Activated CD4-positive, alpha-beta T cell treated with anti-CD3 and anti-CD28 coated beads for 24 hours (primary cell): Measurements from ENCODE around the gene ZSCAN31.

ENCODE experiments used
- DNase-seq, 2 donors: peaks; one replicate each; pipeline ENCODE4 v3.0.0-alpha.2; 2020; ENCODE audit warnings: low read depth in 2 of 2

The ZSCAN31 gene

DNA sequence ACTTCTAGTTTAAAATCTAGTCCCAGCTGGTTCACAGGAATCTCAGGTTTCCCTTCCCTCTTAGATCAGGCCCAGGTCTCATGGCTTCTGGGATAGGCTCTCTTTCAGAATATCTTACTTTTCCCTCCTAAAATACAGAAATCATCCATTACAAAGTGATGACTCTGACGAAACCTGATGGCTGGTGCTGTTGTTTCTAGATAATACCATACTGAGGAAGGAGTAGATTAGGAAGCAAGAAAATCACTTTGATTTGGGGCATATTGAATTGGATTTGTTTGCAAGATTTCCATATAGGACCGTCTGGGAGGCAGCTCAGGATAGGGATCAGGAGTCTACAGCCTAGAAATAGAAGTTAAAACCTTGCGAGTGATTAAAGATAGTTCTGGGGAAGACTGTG lies 17.4 kb upstream of the ZSCAN31 start:
- no peak for DNase-seq

DNA sequence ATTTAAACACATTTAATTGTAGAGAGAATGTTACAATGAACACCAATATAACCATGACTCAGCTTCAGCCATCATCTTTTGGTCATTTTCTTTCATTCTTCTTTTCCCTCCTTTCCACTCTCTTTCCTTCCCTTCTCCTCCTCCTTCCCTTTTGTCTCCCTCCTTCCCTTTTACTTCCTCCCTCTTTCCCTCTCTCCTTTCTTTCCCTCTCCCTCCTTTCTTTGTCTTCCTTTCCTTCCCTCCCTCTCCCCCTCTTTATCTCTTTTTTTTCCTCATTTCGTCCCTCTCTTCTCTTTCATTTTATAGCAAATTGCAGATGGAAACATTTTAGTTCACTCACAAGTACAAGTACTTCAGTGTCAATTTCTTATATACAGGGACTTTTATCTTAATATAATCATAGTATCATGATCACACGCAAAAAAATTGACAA lies 15.6 kb upstream of the ZSCAN31 start:
- no peak for DNase-seq

DNA sequence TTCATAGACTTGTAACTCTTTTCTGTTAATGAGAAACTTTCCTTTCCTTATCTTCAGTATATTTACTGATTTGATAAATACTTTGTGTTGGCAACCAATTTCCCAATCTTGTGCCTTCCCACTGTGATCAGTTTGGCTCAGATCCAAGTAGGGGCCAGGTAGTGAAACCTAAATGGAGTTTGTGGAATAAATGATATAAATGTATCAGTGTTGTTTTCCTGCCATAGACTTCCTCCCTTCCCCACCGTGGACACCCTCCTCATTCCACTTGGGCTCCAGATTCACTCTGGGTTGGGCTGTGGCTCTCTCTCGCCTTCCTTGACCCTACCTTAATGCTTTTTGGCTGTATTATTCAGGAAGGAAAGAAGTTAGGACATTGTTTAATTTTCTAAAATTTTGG lies 15.1 kb upstream of the ZSCAN31 start:
- DNase-seq, result no peak

DNA sequence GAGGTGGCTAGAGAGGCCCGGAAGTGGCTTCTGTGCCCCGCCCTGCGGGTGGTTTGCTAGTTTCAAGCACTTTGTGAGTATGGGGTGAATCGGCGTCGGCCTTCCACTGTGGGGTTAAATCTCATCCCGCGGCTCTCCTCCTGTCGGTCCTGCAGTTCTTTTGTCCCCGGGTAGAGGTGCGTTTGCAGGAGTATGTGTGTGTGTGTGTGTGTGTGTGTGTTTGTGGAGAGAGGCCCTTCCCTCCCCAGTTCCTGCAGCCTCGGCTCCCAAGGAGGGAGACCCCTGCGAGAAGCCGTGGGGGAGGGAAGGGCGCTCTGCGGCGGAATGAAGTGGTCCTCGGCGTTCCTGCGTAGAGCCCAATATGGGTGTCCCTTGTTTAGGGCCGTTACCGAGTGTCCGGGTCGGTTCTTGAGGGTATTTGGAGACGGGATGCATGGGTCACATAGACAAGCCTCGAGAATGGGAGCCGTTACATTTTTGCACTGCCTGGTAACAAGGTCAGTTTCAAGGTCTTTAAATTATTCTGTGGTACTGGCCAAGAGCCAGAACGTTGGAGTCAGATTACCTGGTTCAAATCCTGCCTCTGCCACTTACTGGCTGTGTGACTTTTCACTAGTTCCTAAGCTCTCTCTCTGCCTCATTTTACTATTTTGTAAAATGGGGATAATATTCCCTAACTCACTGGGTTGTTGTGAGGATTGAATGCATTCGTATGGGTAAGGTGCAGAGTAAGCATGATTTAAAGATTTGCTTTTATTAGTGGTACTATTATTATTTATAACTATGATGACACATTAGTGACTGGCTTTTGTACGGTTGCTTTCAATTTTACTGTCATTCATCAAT lies 14.2 kb upstream of the ZSCAN31 start, which contains the start of gene ZKSCAN3:
ZKSCAN3 (plus strand) TSS at position 56 of the 846 bp plus-strand sequence. CDS start 9,640 bp downstream, outside the sequence.
- peak; percentile 68 to 79 for DNase-seq

DNA sequence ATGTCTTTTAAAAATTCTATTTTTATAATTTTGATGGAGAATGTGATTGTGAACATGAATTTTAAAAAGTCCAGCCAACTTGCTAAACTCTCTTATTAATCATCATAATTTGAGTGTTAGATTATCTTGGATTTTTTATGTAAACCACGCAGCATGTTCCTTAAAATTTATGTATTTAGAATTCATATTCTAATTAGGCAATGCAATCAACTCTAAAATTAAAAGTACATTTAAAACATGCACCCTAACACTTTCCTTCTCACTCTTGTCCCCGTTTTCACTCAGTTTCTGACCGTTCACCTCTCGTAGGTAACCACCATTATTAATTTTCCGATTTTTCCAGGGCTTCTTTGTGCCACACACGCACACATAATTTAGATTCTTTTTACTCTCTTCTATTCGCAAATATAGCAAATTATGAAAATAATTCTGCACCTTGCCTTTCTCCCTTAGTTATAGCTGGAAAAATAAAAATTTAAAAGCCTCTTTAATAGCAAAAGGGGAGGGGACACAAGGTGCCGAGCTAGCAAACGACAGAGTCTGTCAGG lies 13.5 kb upstream of the ZSCAN31 start:
- DNase-seq, result no peak

DNA sequence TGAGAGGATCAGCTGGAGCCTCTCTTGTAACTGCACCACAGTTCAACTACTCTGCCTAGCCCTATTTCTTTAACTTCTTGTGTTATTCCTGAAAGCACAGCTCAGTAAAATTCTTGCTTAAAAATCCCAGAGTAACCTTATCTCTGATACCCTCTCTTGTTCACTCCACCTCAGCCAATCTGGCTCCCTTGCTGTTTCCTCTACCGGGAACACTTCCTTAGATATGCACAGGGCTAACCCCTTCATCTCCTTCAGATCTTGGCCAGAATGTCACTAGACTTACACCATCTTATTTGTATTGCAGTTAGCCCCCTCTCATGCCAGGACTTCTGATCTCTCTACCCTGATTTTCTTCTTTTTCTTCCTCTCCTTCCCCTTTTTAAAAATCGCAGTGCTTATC lies 11.2 kb upstream of the ZSCAN31 start:
- DNase-seq, result no peak

DNA sequence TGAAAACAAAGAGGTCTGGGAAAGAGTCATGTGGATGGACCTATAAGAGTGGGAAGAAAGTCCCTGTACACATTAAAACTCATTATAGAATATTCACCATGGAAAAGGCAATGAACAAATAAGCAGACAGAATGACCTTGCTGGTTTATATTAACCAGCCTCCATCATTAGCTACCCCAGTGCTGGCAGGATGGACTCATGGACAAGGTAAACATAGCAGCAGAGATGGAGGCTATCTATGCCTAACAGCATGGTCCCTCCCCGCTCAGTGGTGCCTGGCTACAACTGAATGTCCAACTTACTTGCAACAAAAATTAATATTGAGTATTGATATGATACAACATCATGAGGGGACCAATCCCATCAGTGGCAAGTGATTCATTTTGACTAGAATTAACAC lies 9.3 kb upstream of the ZSCAN31 start:
- no peak for DNase-seq

DNA sequence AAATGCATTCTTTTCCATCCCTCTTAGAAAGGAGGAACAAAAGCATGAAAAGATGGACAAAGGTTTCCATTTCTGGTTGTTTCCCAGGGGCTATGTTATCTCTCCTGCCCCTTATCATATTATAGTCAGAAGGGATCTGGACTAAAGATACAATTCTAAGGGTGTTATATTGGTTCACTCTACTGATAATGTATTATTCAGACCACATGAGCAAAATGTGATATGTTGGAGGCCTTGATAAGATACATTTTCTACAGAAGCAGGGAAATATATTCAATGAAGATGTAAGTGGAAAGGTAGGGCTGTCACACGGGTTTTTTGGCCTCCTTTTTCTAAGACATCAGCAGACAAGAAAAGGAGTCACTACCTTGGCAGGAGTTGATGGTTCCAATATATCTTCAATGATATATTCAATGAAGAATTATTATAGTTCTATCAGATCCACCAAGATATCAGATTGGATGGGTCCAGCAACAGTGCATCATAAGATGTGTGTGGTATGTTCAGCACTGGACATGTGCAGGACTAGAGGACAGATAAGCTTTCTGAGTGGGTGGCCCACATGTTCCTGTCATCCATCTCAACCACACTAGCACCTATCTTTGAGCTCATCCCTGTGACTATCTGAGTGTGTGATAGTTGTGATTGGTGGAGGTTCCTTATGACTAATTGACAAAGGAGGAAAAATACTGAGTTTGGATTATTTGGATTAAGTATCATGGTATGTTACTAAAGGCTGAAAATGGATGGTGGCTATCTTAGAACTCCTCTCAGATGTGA lies 8.1 kb upstream of the ZSCAN31 start:
- no peak for DNase-seq

DNA sequence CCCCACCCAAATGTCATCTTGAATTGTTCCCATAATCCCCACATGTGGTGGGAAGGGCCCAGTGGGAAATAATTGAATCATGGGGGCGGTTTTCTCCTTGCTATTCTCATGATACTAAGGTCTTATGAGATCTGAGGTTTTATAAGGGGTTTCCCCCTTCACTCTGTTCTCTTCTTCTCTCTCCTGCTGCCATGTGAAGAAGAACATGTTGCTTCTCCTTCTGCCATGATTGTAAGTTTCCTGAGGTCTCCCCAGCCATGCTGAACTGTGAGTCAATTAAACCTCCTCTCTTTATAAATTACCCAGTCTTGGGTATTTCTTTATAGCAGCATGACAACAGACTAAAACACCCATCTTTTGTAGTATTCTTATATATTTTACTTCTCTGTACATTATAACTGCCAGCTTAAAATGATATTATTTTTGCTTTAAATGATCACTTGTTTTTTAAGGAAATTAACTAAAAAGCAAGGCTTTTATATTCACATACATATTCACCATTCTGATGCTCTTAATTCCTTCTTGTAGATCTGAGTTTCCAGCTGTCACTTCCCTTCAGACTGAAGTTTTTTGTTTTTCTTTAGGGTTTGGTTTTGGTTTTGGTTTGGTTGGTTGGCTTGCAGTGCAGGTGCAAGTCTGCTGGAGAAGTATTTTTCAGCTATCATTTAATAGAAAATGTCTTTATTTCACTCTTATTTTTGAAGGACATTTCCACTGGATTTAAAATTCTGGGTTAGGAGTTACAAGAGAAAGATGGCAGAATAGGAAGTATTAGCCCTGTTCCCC lies 4.6 kb upstream of the ZSCAN31 start:
- no peak for DNase-seq

DNA sequence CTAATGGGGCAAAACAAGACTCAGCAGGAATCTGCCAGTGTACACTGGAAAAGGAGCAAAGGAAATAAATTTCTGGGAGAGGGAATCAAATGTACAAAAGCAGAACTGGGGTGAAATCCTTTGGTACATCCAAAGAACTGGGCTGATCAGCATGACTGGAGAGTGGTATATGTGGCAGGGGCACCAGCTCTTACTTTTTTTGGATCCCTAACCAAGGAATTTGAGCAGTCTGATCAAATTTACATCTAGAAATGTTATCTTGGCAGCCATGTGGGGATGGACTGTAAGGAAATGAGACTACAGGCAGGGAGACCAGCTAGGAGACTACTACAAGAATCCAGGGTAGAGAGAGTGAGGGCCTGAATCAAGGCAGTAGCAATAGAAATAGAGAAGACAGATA lies 1.2 kb upstream of the ZSCAN31 start:
- no peak for DNase-seq

DNA sequence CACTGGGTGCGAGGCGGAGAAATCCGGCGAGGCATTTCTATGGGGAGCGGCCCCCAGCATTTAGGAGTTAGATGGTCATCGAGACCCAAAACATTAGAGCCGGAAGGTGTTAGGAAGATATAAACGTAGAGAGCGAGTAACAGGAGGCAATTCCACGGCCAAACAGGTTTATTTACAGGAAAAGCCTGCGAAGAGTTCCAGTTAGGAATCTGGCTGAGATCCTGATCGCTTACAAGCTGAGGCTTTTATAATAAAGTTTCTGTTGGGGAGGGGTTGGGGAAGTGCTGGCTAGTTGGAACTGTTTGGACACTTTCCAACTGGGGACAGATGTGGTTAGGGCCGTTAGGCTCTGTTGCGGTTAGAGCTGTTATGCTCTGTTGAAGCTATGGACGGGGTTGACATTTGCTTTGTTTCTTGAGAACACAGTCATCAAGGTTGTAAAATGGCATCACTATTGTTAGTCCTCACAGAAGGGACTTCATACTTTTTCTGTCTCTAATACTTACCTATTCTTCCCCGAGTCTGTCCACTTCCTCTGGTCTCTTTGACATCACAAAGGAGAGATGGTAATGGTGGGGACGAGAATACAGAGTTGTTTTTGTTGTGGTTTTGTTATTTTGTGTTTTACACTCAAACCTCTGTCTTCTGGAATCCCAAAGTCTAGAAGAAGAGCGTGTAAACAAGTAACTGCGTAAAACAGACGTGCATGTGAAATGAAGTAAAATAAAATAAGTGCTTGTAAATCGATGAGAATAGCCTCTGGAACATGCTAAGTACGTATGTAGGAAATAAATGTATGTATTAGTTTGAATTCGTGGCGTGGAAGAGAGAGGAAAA lies 554 bp upstream of the ZSCAN31 start:
- DNase-seq, result no peak

DNA sequence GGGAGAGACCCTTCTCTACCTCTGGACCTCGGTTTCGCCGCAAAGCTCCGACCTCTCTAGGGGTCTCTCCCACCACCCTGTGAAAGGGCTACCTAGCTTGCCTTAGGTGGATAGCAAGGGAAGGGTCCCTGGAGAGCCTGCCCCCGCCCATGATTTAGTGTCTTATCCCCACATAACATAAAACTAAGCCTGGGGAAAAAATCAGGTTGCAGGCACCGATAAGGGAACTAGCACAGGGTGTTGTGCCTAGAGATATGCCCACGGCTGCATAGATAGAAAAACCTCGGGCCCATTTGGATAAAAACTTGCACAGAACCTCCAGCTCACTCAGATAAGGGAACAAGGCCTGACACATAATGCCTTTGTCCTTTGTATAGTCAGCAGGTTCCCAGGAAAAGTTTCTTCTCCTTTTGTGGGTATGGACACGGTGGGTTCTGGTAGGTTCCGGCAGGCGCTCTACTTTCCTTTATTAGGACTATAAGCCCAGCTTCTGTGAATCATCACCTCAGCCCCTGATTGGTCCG lies 846 bp downstream of the ZSCAN31 start:
- no peak for DNase-seq

DNA sequence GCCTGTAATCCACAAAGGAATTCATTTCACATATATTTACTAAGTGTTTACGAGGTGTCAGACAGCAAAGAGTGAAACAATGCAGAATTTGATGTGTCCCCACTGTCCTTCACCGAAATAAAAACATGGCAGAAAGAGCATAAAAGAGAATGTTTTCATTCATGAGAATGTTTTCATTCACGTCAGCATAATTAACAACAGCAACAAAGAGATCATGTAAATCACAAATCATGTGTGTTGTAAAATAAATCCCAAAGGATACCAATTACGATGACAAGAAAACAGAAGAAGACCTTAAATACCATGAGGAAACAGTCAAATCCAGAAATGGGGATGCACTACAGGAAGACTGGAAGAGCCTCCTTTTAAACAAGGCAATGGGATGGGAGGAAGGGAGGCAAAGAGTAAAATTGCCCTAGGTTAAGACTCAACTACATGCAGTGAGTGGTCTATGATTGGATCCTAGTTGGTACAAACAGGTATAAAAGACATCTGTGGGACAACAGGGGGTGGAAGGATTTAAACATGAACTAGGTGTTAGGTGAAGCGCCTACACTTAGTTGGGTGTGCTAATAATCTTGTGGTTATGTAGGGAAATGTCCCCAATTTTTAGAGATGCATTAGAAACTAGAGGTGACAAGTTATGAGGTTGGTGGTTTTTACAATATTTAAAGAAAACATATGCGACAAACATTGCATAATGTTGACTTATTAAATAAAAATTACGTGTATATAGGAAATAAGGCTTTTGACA lies 1.5 kb downstream of the ZSCAN31 start:
- no peak for DNase-seq

DNA sequence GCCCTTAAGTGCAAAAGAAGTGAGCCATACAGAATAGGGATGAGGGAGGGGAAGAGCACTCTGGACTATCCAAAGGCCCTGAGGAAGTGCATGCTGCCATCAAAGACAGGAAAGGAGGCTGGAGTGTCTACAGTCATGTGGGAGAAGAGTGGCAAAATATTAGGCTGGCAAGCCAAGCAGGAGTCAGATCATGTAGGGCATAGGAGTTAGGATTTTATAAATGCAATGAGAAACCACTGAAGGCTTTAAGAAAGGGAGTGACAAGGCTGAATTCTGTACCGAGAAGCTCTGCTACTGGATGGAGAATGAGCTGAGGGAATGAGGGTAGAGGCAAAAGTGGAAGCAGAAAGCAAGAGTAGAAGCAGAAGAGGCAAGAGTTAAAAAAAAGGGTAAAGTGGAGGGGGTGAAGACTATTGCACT lies 2.3 kb downstream of the ZSCAN31 start:
- no peak for DNase-seq

DNA sequence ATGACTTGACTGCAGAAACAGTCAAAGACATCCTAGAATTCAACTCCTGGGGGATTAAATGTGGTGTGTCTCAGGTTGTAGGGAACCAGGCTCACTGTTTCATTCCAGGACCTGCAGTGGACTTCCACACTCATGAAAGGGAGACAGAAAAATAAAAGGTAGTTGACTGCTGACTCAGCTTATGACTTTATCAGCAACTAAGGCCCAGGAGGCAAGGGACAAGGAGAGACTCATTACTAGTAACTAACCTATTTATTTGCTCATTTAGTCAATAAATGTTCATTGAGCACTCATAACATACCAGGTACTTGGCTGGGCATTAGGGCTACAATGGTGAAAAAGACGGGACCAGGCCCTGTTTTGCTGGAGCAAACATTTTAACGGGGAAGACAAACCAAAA lies 2.9 kb downstream of the ZSCAN31 start:
- DNase-seq, result no peak

DNA sequence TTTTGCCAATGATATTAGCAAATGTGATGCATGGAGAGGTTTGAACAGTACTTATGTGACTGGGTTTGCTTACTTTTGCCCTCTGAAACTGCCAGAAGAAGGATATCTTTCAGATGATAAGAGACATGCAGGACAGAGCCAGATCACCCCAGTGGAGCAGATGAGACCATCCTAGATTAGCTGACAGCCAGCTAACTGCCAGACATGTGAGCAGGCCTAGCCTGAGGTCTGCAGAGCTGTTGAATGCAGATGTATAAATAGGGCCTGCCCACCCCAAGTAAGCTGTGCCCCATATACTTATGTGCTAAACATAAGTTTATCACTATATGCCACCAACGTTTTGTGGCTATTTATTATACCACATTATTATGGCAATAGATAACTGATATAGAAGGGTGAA lies 5.9 kb downstream of the ZSCAN31 start:
- no peak for DNase-seq

DNA sequence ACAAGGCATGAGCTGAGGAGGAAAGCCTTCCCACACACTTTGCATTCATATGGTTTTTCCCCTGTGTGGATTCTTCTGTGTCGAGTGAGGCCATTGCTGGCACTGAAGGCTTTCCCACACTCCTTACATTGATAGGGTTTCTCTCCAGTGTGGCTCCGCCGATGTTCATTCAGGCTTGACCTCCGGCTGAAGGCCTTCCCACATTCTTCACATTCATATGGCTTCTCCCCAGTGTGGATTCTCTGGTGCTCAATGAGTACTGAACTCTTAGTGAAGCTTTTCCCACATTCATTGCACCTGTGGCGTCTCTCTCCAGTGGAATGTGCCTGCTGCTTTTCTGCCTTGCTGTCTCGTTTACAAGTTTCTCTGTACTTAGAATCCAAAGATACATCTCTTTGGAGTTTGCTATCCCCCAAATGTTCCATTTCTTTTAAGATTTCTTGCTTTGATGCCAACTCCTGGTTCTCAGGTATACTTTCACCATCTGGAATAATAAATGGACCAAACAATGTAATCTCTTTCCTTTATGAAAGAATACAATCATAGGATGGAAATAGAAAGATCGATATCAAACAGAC lies 9.5 kb downstream of the ZSCAN31 start:
- DNase-seq, result no peak

DNA sequence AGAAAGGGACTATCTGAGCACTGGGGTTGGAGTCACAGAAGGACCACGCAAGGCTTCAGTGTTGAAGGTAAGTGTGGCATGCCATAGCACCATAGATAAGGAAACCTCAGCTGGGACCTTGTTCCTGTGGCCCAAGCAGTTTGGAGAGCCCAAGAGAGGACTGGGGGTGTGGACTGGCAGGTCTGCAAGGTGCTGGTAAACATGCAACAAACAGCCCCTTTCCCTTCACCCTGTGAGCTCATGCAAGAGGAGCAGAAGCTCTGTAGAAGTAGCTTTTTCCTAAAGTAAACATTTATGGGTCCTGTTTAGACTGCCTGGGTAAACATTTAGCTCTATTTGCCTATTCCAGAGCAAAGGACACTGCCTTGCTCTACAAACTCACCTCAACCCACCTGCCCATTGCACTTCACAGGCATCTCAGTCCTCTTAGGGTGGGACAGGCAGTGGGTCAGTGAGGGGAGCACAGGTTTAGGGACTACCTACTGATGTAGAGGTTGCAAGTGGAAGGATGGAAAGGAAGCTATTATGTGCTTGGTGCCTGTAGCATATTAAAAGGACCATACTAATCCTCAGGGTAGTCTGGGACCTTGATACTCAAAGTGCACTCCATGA lies 12.0 kb downstream of the ZSCAN31 start:
- no peak for DNase-seq

DNA sequence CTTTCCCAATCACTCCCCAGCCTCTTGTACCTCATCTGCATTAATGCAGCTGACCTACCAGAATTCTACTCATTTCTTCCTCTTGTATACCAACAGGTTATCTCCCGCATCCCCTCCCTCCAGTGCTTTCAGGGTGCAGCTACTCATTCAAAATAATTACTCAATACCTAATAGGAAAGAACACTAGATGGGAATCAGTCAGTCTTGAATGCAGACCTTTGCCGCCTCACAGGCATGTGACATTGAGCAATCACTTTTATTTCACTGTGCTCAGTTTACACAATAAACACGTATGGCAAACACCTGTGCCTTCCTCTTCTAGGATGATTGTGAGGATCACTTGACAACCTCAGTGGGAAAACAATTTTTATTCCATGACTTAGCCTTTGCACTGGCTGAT lies 13.3 kb downstream of the ZSCAN31 start:
- DNase-seq, result no peak
